ENCODE results near the gene PHKA1. TPM values are rescaled to one million over a fixed set of nuclear protein-coding genes. Genes with fewer than 3 reads are reported as not detected.
A peak's percentile ranks its signal among the peaks of the same experiment; 100 is the strongest.
"Not testable (repeated sequence)": the region's sequence is repeated elsewhere in the genome, so short reads cannot be mapped to it uniquely, and the experiment has no call there.

Gene PHKA1
- total RNA-seq, 2 experiments from 2014 or later: 1.4 to 1.6 TPM

GRCh38 chrX:72705111-72705510 lies 9.0 kb downstream of the PHKA1 start:
- H3K4me3 Mint-ChIP-seq: no peak overlapping the region
- no peaks in the 10 kb centered on the region for H3K36me3 Mint-ChIP-seq (ENCODE audit: low read depth)

GRCh38 chrX:72694170-72694569 lies 19.9 kb downstream of the PHKA1 start:
- Mint-ChIP-seq H3K36me3 (ENCODE audit: low read depth) (no peaks in the 10 kb centered on the region), H3K9me3 (no peaks in the 10 kb centered on the region), H3K27me3 (no peaks in the 10 kb centered on the region), H3K4me3 (no peak overlapping the region), H3K4me1 (no peaks in the 10 kb centered on the region), H3K27ac (no peak overlapping the region)
- CTCF ChIA-PET: no interaction called here
- no peak for DNase-seq
- POLR2A ChIA-PET: no interaction called here

More at GRCh38 chrX:72705111-72705510, 9.0 kb downstream of the PHKA1 start:
- Mint-ChIP-seq H3K9me3 (no peaks in the 10 kb centered on the region), H3K4me1 (no peaks in the 10 kb centered on the region), H3K27ac (no peak overlapping the region), H3K27me3 (no peaks in the 10 kb centered on the region)
- POLR2A ChIA-PET: no interaction called here
- CTCF ChIA-PET: no interaction called here
- no peak for DNase-seq

DNA sequence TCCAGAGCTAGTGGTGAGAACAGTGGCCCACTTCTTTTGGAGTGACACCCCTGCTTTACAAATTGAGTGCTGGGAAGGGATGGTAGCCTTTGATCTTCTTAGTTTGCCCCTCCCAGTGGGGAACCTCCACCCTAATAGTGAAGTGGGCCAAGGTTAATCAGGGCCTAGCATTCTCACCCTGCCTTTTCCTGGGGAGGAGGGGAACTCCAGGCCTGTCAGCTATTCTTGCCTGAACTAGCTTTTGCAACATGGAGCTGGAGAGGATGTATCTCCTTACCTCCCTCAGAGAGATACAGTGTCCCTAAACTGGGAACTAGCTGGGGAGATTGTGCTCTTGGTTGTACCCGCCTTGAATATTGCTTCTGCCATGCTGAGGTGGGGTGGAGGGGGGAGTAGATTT lies 20.6 kb downstream of the PHKA1 start:
- Mint-ChIP-seq H3K27ac (no peak overlapping the region), H3K4me1 (no peaks in the 10 kb centered on the region), H3K27me3 (no peaks in the 10 kb centered on the region), H3K4me3 (no peak overlapping the region), H3K36me3 (ENCODE audit: low read depth) (no peaks in the 10 kb centered on the region), H3K9me3 (no peaks in the 10 kb centered on the region)
- ChIA-PET POLR2A (no interaction called here), CTCF (no interaction called here)
- DNase-seq: no peak

DNA sequence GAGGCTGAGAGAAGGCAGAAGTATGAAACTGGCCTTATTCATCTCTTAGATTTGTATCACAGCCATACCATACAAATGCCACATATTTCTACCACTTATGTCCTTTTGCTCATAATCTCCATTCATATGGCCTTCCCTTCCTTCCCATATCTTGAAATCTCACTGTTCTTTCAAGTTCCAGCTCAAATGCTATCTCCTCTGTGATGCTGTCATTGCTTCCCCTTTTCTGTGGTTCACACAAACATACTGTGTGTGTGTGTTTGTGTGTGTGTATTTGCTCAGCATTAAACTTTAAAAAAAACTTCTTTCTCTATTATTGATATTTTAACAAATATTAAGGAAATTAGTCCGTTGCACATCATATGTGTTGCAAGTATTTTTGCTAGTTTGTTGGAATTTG lies 26.7 kb downstream of the PHKA1 start:
- no peak for DNase-seq
- POLR2A ChIA-PET: no interaction called here
- CTCF ChIA-PET: no interaction called here

GRCh38 chrX:72685810-72686456 lies 28.2 kb downstream of the PHKA1 start:
- Mint-ChIP-seq H3K27ac (no peak overlapping the region), H3K4me1 (peaks cover 6% of the 10 kb centered on the region), H3K9me3 (no peaks in the 10 kb centered on the region), H3K36me3 (ENCODE audit: low read depth) (peaks cover 2% of the 10 kb centered on the region), H3K4me3 (no peak overlapping the region), H3K27me3 (no peaks in the 10 kb centered on the region)
- CTCF ChIA-PET: no interaction called here
- no peak for DNase-seq
- POLR2A ChIA-PET: no interaction called here

More for the DNA sequence above, 26.7 kb downstream of the PHKA1 start:
- Mint-ChIP-seq H3K36me3 (ENCODE audit: low read depth) (peaks cover 2% of the 10 kb centered on the region), H3K4me1 (peaks cover 6% of the 10 kb centered on the region), H3K27ac (no peak overlapping the region), H3K27me3 (no peaks in the 10 kb centered on the region), H3K9me3 (no peaks in the 10 kb centered on the region), H3K4me3 (no peak overlapping the region)

- ChIA-PET POLR2A (no interaction called here), CTCF (no interaction called here)
- H3K4me1 Mint-ChIP-seq: peaks cover 6% of the 10 kb centered on the region
- no peak for DNase-seq
- no peaks in the 10 kb centered on the region for H3K9me3 Mint-ChIP-seq
- no peaks in the 10 kb centered on the region for H3K27me3 Mint-ChIP-seq
- H3K36me3 Mint-ChIP-seq (ENCODE audit: low read depth): peaks cover 2% of the 10 kb centered on the region
- no peak overlapping the region for H3K27ac Mint-ChIP-seq
- no peak overlapping the region for H3K4me3 Mint-ChIP-seq
Observed at GRCh38 chrX:72685018-72685417, 29.1 kb downstream of the PHKA1 start.

- ChIA-PET CTCF (no interaction called here), POLR2A (no interaction called here)
- no peaks in the 10 kb centered on the region for H3K9me3 Mint-ChIP-seq
- peaks cover 6% of the 10 kb centered on the region for H3K4me1 Mint-ChIP-seq
- no peaks in the 10 kb centered on the region for H3K27me3 Mint-ChIP-seq
- no peak overlapping the region for H3K4me3 Mint-ChIP-seq
- H3K36me3 Mint-ChIP-seq (ENCODE audit: low read depth): peaks cover 6% of the 10 kb centered on the region
- no peak for DNase-seq
- H3K27ac Mint-ChIP-seq: no peak overlapping the region
Observed at GRCh38 chrX:72683631-72684030, 30.5 kb downstream of the PHKA1 start.

DNA sequence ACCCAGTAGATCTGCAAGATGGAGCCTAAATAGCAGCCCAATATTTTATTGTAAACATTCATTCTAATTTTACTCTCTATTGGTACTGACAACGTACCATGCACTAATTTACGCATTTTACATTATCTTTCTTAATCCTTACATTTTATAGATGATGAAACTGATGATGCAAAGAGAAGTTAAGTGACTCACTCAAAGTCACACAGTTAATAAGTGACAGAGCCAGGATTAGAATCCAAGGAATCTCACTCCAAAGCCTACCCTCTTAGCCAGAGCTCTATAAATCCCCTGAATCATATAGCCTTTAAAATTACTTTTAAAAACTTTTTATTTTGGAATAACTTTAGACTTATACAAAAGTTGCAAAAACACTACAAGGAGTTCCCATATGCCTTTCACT lies 37.6 kb downstream of the PHKA1 start:
- Mint-ChIP-seq H3K9me3 (no peaks in the 10 kb centered on the region), H3K27me3 (no peaks in the 10 kb centered on the region), H3K27ac (no peak overlapping the region), H3K4me3 (no peak overlapping the region), H3K4me1 (no peaks in the 10 kb centered on the region), H3K36me3 (ENCODE audit: low read depth) (peaks cover 5% of the 10 kb centered on the region)
- ChIA-PET POLR2A (no interaction called here), CTCF (no interaction called here)
- no peak for DNase-seq

DNA sequence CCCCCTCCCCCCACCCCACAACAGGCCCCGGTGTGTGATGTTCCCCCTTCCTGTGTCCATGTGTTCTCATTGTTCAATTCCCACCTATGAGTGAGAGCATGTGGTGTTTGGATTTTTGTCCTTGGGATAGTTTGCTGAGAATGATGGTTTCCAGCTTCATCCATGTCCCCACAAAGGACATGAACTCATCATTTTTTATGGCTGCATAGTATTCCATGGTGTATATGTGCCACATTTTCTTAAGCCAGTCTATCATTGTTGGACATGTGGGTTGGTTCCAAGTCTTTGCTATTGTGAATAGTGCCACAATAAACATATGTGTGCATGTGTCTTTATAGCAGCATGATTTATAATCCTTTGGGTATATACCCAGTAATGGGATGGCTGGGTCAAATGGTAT lies 40.2 kb downstream of the PHKA1 start:
- CTCF ChIA-PET; H3K27ac Mint-ChIP-seq; H3K27me3 Mint-ChIP-seq; POLR2A ChIA-PET; DNase-seq; H3K4me1 Mint-ChIP-seq; H3K36me3 Mint-ChIP-seq (ENCODE audit: low read depth); H3K9me3 Mint-ChIP-seq; H3K4me3 Mint-ChIP-seq: not testable (repeated sequence)

GRCh38 chrX:72669508-72669907 lies 44.6 kb downstream of the PHKA1 start:
- DNase-seq, POLR2A ChIA-PET: not testable (repeated sequence)

GRCh38 chrX:72666451-72666850 lies 47.7 kb downstream of the PHKA1 start:
- POLR2A ChIA-PET: no interaction called here
- CTCF ChIA-PET: no interaction called here
- Mint-ChIP-seq H3K4me1 (peaks cover 11% of the 10 kb centered on the region), H3K9me3 (peaks cover 2% of the 10 kb centered on the region), H3K36me3 (ENCODE audit: low read depth) (no peaks in the 10 kb centered on the region), H3K27ac (no peak overlapping the region), H3K4me3 (no peak overlapping the region), H3K27me3 (no peaks in the 10 kb centered on the region)
- DNase-seq: no peak

More at GRCh38 chrX:72669508-72669907, 44.6 kb downstream of the PHKA1 start:
- CTCF ChIA-PET; H3K27me3 Mint-ChIP-seq; H3K36me3 Mint-ChIP-seq (ENCODE audit: low read depth); H3K27ac Mint-ChIP-seq; H3K9me3 Mint-ChIP-seq; H3K4me3 Mint-ChIP-seq; H3K4me1 Mint-ChIP-seq: not testable (repeated sequence)

GRCh38 chrX:72663737-72664136 lies 50.4 kb downstream of the PHKA1 start:
- H3K27ac Mint-ChIP-seq: peak overlapping the region; percentile 23
- no peak for DNase-seq
- peaks cover 11% of the 10 kb centered on the region for H3K4me1 Mint-ChIP-seq
- H3K27me3 Mint-ChIP-seq: no peaks in the 10 kb centered on the region
- ChIA-PET POLR2A (no interaction called here), CTCF (no interaction called here)
- no peaks in the 10 kb centered on the region for H3K36me3 Mint-ChIP-seq (ENCODE audit: low read depth)
- no peak overlapping the region for H3K4me3 Mint-ChIP-seq
- peaks cover 2% of the 10 kb centered on the region for H3K9me3 Mint-ChIP-seq

DNA sequence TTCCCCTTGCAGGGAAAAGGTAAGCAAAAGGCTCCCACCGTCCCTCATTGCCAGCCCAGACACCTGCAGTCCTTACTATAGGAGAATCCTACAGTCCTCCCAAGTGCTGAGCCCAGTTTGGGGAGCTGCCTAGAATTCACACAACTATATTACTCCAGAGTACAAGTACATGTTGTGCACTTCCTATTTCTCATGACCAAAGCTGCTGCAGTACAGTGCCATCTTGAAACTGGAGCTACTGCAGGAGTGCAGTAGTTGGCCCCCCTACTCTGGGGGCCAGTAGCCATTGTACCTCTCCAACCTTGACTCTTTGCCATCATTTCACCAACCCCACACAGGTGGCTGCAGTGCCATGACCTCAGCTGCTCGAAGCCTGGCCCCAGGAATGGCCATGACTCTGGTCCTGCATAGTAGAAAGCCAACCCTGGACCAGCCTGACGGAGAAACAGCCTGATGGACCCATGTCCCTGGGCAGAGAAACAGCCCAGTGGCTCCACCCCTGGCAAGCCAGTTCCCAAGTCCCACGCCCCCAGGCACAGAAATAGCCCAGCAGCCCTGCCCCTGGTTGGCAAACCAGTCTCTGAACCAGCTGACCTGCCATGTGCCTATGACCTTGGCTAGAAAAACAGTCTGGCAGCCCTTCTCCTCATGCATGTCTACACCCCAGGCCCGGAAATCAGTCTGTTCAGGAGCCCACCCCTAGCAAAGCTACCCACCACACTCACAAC lies 51.9 kb downstream of the PHKA1 start:
- H3K9me3 Mint-ChIP-seq: peaks cover 2% of the 10 kb centered on the region
- peaks cover 11% of the 10 kb centered on the region for H3K4me1 Mint-ChIP-seq
- no peaks in the 10 kb centered on the region for H3K27me3 Mint-ChIP-seq
- ChIA-PET POLR2A (no interaction called here), CTCF (no interaction called here)
- no peak overlapping the region for H3K4me3 Mint-ChIP-seq
- no peak for DNase-seq
- no peak overlapping the region for H3K27ac Mint-ChIP-seq
- H3K36me3 Mint-ChIP-seq (ENCODE audit: low read depth): peaks cover 2% of the 10 kb centered on the region

DNA sequence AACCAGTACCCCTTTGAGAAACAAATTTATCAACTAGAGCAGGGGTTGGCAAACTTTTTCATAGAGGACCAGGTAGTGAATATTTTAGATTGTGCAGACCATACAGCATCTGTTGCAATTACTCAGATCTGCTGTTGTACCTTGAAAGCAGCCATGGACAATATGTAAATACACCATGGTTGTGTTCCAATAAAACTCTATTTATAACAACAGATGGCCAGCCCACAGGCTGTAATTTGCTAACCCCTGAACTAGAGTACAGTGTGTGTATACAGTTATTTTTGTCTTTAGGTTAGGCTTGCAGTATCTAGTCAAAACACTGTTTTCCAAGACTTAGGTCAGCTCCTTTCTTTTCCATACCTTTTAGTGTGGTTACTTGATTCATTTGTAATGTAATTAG lies 54.4 kb downstream of the PHKA1 start:
- Mint-ChIP-seq H3K27ac (no peak overlapping the region), H3K27me3 (no peaks in the 10 kb centered on the region), H3K9me3 (peaks cover 2% of the 10 kb centered on the region), H3K4me3 (no peak overlapping the region), H3K36me3 (ENCODE audit: low read depth) (peaks cover 6% of the 10 kb centered on the region), H3K4me1 (peaks cover 11% of the 10 kb centered on the region)
- DNase-seq: no peak
- ChIA-PET CTCF (no interaction called here), POLR2A (no interaction called here)
